OCI-LY7 (cell line): Measurements from ENCODE around the gene ETNPPL.

ENCODE experiments used
- EZH2phosphoT487 ChIP-seq: fragments of 200-600 bp; sonication (generic); IDR thresholded peaks from 2 replicates; pipeline ENCODE4 v1.6.1; 2018; ENCODE audit warnings: low read depth, borderline replicate concordance, mild to moderate bottlenecking, mixed run types, antibody characterized with exemption, low read length, moderate library complexity, mixed read lengths
- TF ChIP-seq, protein P1 (sequence below): fragments of 200-600 bp; sonication (generic); conservative IDR thresholded peaks from 2 replicates; pipeline ENCODE4 v1.5.1; 2014; ENCODE audit warnings: mild to moderate bottlenecking, antibody characterized with exemption, low read length, moderate library complexity, mixed read lengths

DNA sequence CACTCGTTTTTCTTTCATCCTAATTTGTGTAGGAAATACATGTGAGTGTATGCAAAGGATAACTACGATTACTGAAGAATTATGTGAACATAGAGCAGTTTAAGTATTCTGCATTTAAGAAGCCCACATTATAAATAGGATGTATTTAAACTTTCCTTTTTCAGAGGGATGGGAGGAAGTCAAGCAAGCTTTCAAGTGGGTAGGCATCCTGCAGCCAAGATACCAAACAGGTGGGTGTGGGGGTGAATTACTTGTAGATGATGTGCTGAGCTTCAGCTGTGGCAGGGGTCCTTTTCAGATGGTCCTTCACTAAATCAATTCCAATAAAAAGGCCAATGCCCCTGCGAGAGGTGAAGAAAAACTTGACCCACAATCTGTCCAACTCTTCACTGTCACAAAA is 16.3 kb downstream of the ETNPPL start:
- TF ChIP-seq, protein P1, sequence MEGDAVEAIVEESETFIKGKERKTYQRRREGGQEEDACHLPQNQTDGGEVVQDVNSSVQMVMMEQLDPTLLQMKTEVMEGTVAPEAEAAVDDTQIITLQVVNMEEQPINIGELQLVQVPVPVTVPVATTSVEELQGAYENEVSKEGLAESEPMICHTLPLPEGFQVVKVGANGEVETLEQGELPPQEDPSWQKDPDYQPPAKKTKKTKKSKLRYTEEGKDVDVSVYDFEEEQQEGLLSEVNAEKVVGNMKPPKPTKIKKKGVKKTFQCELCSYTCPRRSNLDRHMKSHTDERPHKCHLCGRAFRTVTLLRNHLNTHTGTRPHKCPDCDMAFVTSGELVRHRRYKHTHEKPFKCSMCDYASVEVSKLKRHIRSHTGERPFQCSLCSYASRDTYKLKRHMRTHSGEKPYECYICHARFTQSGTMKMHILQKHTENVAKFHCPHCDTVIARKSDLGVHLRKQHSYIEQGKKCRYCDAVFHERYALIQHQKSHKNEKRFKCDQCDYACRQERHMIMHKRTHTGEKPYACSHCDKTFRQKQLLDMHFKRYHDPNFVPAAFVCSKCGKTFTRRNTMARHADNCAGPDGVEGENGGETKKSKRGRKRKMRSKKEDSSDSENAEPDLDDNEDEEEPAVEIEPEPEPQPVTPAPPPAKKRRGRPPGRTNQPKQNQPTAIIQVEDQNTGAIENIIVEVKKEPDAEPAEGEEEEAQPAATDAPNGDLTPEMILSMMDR: no peak
- TF ChIP-seq EZH2phosphoT487: no peak
